Heart right ventricle (tissue), 16 donors: ENCODE measurements around the gene POLE4. TPM values are rescaled to one million over a fixed set of nuclear protein-coding genes. Genes with fewer than 3 reads are reported as not detected.
A peak's percentile ranks its signal among the peaks of the same experiment; 100 is the strongest.

Experiments used
- ATAC-seq, 8 donors: fragments of 200-7000 bp; cut with Tn5 transposase; one replicate each; pipeline ENCODE4 v1.9.1; 2020; ENCODE audit warnings: mild to moderate bottlenecking in 8 of 8, moderate library complexity in 8 of 8, moderate number of reproducible peaks in 1 of 8
- DNase-seq, 2 donors: peaks; one replicate each; pipeline ENCODE4 v3.0.0-alpha.2; 2020
- H3K27ac ChIP-seq, 10 donors: fragments of 200-600 bp; sonication (generic) in 2 of 10; one replicate each; pipeline versions ENCODE4 v1.5.0 to v1.8.0; 2020 to 2022; ENCODE audit warnings: mild to moderate bottlenecking in 3 of 10
- H3K27me3 ChIP-seq, 7 donors: fragments of 200-600 bp; one replicate each; pipeline ENCODE4 v1.8.0; 2021 to 2022; ENCODE audit warnings: mild to moderate bottlenecking in 2 of 7
- H3K36me3 ChIP-seq, 9 donors: fragments of 200-600 bp; sonication (generic) in 1 of 9; one replicate each; pipeline versions ENCODE4 v1.5.0 to v1.8.0; 2020 to 2022; ENCODE audit warnings: mild to moderate bottlenecking in 2 of 9
- H3K4me1 ChIP-seq, 9 donors: fragments of 200-600 bp; sonication (generic) in 1 of 9; one replicate each; pipeline versions ENCODE4 v1.5.0 to v1.8.0; 2020 to 2022; ENCODE audit warnings: mild to moderate bottlenecking in 4 of 9
- H3K4me3 ChIP-seq, 10 donors: fragments of 200-600 bp; sonication (generic) in 2 of 10; one replicate each; pipeline versions ENCODE4 v1.5.0 to v1.8.0; 2020 to 2022; ENCODE audit warnings: mild to moderate bottlenecking in 7 of 10, moderate library complexity in 2 of 10
- H3K9me3 ChIP-seq, 11 donors: fragments of 200-600 bp in 10 of 11; sonication (generic) in 2 of 11; one replicate each; pipeline versions ENCODE4 v1.5.0 to v1.8.0; 2013 to 2022; ENCODE audit warnings: mild to moderate bottlenecking in 2 of 11, control low read depth in 1 of 11, moderate library complexity in 1 of 11
- CTCF ChIP-seq, 9 donors: fragments of 200-600 bp; sonication (generic) in 2 of 9; IDR thresholded peaks; one replicate each; pipeline versions ENCODE4 v1.5.0 to v1.8.0; 2021 to 2022; ENCODE audit warnings: antibody characterized with exemption in 9 of 9, mild to moderate bottlenecking in 5 of 9, moderate library complexity in 1 of 9
- WGBS, 2 donors: extraction: QIAGEN DNeasy Blood & Tissue Kit; methylation state at CpG; one replicate each; pipeline ENCODE4 v1.1.7; 2013; ENCODE audit warnings: inconsistent platforms in 1 of 2; 5-methylcytosine and 5-hydroxymethylcytosine counted together
- intact Hi-C, 10 donors: fragments of 100-400 bp; cut with DNase I; formaldehyde crosslinking; loops; one replicate each; pipeline versions ENCODE4 v1.11.1 to v1.14.2; 2022
- polyA plus RNA-seq, 2 donors: library from polyadenylated mRNA; stranded (reverse); fragments of 200-250 nt; gene quantifications; one replicate each; pipeline ENCODE4 v1.2.3, GENCODE V29; 2013
- total RNA-seq, 10 donors: library from RNA; stranded (reverse); fragmentation: NEBNext Ultra II Directional in 3 of 10; extraction: Animal tissue kit (Norgen Biotek cat#: 25700) in 3 of 10; gene quantifications; one replicate each; pipeline versions ENCODE4 v1.2.1 to v1.2.4, GENCODE V29; 2021 to 2023
- donor health status: Arrhythmogenic right ventricular cardiomyopathy.
- donor health status: ischemic (EF 13 %, LVEDD 7.1; RV severe dilation, severe dysfunction).
- donor health status: healthy with polysubstance abuse.
- donor health status: DM: no; HTN: yes; CAD: no.
- donor health status: DM: no; HTN: no; CAD: no.
- donor health status: ischemic (EF 25% LVEDD 6.9; RV normal size, moderate dysfunction).
- donor health status: ischemic (EF 25% LVEDD 5.7; RV mildly dilated, moderate dysfunction).
- donor health status: healthy.
- donor health status: DM: yes; HTN: yes; CAD: no.
- donor health status: Ischemic cardiomyopathy.
- donor health status: ischemic (EF 35%, LVEDD 5.7; RV mildly dilated, moderate dysfunction).
- donor health status: nonischemic (EF 11% LVEDD 7.7; RV severe dilation, severe dysfunction).
- donor health status: DM: yes; HTN: yes; CAD: no.
- donor health status: PGD.
- donor health status: ischemic (EF 29% LVEDD 5.4; RV normal size, mild dysfunction).
- donor health status: nonischemic (EF 23%, LVEDD 6.1; RV moderate dilation, normal function).

Gene POLE4
- total and polyA plus RNA-seq, 12 donors = 24.8 to 83.5 (median 39.8) TPM

- Histone ChIP-seq H3K4me1 (peaks cover 0 to 10% (median 5%) of the 10 kb centered on the region in 9 donors), H3K4me3 (no peak overlapping the region), H3K27me3 (no peaks in the 10 kb centered on the region), H3K27ac (no peak overlapping the region), H3K9me3 (peaks cover 0 to 38% (median 4%) of the 10 kb centered on the region in 11 donors), H3K36me3 (no peaks in the 10 kb centered on the region)
- WGBS, 2 donors = 79 to 84% methylated on average over 10 of the region's 10 CpGs
- DNase-seq (no peak), ATAC-seq (no peak)
- TF ChIP-seq CTCF (IDR thresholded peaks at IDR 0.05) = no peak
- intact Hi-C loops = no loop called here
Measured at GRCh38 chr2:74953796-74954499, 4.5 kb upstream of the POLE4 start.

GRCh38 chr2:74954500-74954874 lies 4.0 kb upstream of the POLE4 start:
- Histone ChIP-seq H3K4me3 (no peak overlapping the region), H3K36me3 (no peaks in the 10 kb centered on the region), H3K27me3 (no peaks in the 10 kb centered on the region), H3K27ac (no peak overlapping the region), H3K9me3 (peaks cover 0 to 38% (median 4%) of the 10 kb centered on the region in 11 donors), H3K4me1 (peaks cover 0 to 15% (median 10%) of the 10 kb centered on the region in 9 donors)
- ATAC-seq (no peak), DNase-seq (no peak)
- intact Hi-C loops = no loop called here
- 59 to 74% methylated on average over 4 of the region's 4 CpGs for WGBS, 2 donors
- no peak for TF ChIP-seq CTCF (IDR thresholded peaks at IDR 0.05)

- H3K27me3 ChIP-seq = no peaks in the 10 kb centered on the region
- ATAC-seq = no peak
Measured at GRCh38 chr2:74957886-74958273, 563 bp upstream of the POLE4 start.

More at GRCh38 chr2:74957886-74958273, 563 bp upstream of the POLE4 start:
- 54 to 56% methylated on average over 4 of the region's 4 CpGs for WGBS, 2 donors
- no peak for DNase-seq
- H3K4me1 ChIP-seq = peaks cover 0 to 21% (median 10%) of the 10 kb centered on the region in 9 donors
- peaks cover 0 to 29% (median 0%) of the 10 kb centered on the region in 9 donors for H3K36me3 ChIP-seq
- intact Hi-C loops = loop anchor here in 1 of 10 donors (5.0 kb wide), 1 partner anchor 84 kb away; no protein-coding TSS in a partner anchor
- H3K4me3 ChIP-seq = peak overlapping the region; percentile 2 to 79 (median 66)
- no peak for TF ChIP-seq CTCF (IDR thresholded peaks at IDR 0.05)
- peaks cover 0 to 9% (median 0%) of the 10 kb centered on the region in 11 donors for H3K9me3 ChIP-seq
- peak overlapping the region in 9 of 10 donors; percentile 83 to 94 (median 90) for H3K27ac ChIP-seq
